Activated T-cell treated with anti-CD3 and anti-CD28 coated beads for 4 hours (primary cell): ENCODE results near the gene PIGR.
"Not testable (repeated sequence)": the region's sequence is repeated elsewhere in the genome, so short reads cannot be mapped to it uniquely, and the experiment has no call there.

Source experiments
- DNase-seq: peaks from one replicate; pipeline ENCODE4 v3.0.0-alpha.2; 2020

PIGR gene

DNA sequence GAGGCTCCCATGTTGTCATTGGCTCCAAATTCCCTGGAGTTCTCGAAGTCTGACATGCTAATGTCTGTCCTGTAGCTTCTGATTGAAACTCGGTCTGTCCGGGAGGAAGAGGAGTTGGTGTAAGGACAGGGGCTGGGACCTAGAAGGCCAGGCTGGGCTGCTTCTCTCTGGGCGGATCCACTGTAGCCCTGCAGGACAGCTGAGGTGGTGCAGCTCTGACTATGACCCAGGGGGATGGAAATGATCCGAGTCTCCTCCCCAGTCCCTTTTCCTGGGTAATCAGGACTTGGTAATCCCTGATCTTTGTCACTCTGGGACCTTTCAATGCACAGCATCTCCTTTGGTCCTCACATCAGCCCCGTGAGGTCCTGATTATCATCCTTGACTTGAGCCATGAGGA lies 14.6 kb downstream of the PIGR start:
- DNase-seq: no peak

DNA sequence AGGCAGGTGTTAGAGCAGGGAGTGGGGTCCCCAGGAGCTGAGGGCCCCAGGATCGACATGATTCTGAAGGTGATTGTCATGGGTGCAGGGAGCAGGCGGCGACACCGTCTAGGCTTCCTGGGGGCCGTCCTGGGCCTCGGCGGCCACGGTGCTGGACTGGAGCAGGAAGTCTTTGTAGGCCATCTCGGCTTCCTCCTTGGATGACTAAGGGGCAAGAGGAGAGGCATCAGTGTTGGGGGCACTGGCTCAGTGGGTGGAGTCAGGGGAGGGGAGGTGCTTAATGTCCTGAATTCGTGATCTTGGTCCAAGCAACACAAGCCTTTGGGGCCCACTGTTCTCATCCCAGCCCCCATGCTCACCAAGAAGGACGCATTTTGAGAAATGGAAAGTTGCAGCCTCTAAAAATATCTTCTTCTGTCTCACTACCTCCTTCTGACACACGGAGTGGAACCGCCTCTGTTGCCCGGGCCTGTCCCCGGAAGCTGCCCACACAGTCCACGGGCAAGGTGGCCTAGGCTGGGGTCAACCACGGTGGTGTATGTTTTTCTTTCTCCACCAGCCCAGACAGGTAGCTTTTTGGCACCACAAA lies 16.0 kb downstream of the PIGR start:
- DNase-seq: no peak

- no peak for DNase-seq
Measured at GRCh38 chr1:206929524-206929923, 16.7 kb downstream of the PIGR start.

GRCh38 chr1:206926286-206926685 lies 20.0 kb downstream of the PIGR start:
- no peak for DNase-seq

GRCh38 chr1:206925106-206925736 lies 21.0 kb downstream of the PIGR start:
- peak; percentile 27 for DNase-seq

DNA sequence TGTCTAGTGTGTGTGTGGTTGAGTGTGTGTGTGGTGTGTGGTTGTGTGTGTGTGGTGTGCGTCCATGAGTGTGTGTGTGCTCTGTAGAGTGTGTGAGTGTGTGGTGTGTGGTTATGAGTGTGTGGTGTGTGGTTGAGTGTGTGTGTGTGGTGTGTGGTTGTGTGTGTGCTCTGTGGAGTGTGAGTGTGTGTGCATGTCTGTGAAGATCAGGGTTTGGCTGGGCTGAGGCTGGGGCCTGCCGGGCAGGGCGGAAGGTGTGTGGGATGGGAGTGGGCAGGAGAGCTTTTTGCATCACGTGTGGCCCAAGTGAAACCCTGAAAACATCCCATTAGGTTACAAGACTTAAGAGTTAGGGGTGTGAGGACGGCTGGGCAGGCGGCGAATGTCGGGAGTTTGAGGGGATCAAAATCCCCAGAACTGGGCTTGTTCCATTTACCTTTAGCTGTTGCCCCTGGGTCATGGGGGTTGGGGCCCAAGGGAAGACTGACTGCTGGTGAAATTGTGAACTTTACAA lies 21.6 kb downstream of the PIGR start:
- no peak for DNase-seq

- not testable (repeated sequence) for DNase-seq
Measured at GRCh38 chr1:206923961-206924557, 22.2 kb downstream of the PIGR start.

GRCh38 chr1:206923009-206923960 lies 23.0 kb downstream of the PIGR start:
- DNase-seq: peak; percentile 59

GRCh38 chr1:206922524-206922923 lies 23.7 kb downstream of the PIGR start:
- no peak for DNase-seq

DNA sequence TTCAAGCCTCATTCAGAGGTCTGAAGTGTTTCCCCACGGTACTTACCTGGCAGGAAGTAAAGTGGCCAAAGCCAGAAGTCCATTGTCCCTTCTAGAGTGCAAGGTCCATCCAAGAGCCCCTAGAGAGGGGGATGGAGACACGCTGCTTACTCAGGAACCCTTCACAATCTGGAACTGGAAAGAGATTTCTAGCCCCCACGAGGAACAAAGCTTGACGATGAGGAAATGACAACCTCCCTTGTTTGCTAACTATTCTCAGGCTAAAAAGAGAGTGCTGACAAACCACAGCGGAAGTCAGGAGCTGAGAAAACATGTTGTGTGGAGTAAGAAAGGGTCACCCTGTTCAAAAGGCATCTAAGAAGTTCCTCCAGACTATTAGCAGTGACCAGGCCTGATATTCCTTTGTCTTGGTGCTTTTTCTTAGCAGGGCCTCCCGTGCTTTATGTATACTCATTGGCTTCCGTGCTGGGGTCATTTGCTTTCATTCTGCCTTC lies 24.4 kb downstream of the PIGR start, which contains the start of gene FCMR:
Gene FCMR (minus strand): TSS at position 170 of the 494 bp plus-strand sequence. CDS start 87 bp downstream, at position 83.
- peak; percentile 23 for DNase-seq

DNA sequence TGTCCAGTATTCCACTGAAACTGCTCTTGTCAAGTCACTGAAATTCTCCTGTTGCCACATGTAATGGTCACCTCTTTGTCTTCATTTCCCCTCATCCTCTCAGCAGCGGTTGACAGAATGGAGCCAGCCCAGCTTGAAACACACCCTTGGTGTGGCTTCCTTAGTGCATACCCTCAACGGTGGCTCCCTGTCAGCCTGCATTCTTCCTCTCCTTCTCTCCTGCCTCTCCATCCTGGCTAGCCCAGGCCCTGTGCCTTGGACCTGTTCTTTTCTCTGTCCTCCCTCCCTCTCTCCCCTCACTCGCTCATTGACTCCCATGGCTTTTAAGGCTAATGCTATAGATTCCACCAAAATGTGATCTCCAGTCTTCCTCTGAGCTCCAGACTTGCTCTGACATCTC lies 28.2 kb downstream of the PIGR start:
- no peak for DNase-seq

DNA sequence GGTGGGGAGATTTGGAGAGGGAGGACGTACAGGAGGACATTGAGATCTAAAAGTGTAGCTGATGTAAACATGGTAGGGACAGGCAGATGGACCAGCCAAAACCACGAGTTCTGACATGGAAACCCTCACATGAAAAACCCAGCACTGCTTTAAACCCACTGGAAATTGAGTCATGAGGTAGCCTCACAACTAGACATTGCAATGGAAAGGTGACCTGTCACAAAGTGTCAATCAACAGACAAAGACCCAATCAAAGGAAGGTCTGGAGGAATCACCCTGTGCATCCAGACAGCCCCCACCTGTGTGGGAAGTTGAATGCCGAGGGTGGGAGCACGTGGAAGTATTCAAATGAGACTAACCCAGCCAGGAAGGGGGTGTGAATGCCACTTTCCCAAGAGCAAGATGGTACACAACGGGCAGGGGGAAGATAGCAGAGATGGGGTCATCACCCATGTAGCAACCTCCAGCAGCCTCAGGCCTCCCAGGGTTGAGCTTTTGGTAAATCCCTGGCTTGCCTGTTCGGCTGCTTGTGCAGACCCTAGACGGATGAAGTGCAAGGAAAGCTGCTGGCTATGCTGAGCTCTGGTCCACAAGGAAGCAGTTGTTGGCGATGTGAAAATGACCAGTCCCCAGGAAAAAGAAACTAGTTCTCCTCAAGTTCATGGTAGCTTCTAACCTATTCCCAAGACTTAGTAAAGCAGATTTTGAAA lies 30.1 kb downstream of the PIGR start:
- no peak for DNase-seq

- DNase-seq: no peak
Measured at GRCh38 chr1:206915030-206915735, 31.1 kb downstream of the PIGR start.

DNA sequence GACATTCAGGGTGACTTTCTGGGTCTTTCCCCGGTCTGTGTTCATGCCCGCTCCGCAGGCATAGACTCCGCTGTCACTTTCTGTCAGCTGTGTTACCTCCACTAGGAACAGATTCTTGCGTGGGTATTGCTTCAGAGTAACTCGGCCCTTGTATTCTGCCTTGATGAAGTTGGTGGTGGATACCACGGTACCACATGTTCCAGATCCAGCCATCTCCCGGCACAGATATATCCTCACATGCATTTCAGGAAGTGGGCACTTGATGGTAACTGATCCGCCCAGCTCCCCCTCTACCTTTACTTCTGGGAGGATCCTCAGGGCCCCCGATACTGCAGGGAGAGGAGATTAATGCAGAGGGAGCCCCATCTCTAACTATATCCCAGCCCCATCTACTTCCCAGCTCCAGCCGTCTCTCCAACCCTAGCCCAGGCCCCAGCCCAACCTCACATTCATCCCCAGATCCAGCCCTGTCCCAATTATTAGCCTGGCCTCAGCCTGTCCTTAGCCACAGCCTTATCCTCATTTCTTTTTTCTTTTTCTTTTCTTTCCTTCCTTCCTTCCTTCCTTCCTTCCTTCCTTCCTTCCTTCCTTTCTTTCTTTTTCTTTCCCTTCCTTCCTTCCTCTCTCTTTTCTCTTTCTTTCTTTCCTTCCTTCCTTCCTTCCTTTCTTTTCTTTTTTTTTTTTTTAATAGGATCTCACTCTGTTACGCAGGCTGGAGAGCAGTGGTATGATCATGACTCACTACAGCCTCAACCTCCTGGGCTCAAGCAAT lies 32.3 kb downstream of the PIGR start:
- DNase-seq: no peak

GRCh38 chr1:206912445-206913095 lies 33.7 kb downstream of the PIGR start:
- peak; percentile 49 for DNase-seq

DNA sequence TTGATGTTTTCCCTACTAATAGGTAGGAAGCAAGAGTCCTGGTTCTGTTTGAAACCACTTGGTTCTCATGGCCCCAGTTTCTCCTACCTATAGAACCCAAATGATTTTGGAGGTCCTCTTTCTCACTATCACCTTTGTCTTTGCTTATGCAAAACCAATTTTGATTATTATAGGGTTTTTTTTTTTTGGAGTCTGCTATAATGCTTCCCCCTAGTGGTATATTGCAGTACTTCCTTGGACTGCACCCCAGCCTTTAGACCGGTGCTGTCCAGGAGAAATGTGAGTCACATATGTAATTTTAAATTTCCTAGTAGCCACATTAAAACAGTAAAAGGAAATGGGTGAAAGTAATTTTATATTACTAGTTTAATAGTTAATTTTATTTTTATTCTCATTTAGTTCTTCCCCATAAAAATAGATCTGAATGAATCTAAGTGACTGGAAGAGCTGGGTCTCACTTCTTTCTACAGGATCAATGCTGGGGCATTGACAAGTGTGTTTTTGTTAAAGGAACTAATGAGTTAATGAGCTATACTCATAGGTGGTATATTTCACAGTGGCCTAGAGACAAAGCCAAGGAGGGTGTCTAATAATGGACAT lies 35.1 kb downstream of the PIGR start:
- no peak for DNase-seq

DNA sequence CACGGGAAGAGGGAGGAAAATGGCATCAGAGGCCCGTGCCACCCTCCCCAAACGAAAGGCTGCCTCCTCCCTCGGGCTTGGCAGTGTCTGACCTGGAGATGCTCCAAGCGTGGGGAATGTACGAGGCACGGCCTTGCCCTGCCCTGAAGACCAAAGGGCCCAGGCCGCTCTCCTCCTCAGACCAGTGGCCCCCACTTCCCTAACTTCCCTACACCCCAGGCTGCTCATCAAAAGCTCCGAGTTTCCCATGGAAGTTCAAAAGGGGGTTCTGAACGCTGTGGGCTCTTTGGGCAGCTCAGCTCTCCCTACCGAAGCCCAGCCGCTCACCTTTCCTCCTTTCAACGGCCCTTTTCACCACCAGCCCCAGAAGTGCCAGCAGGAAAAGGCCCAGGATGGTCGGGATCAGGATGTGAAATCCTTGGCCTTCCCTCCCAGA lies 36.4 kb downstream of the PIGR start:
- no peak for DNase-seq

- DNase-seq: peak; percentile 16
Measured at GRCh38 chr1:206909161-206909882, 36.9 kb downstream of the PIGR start.

DNA sequence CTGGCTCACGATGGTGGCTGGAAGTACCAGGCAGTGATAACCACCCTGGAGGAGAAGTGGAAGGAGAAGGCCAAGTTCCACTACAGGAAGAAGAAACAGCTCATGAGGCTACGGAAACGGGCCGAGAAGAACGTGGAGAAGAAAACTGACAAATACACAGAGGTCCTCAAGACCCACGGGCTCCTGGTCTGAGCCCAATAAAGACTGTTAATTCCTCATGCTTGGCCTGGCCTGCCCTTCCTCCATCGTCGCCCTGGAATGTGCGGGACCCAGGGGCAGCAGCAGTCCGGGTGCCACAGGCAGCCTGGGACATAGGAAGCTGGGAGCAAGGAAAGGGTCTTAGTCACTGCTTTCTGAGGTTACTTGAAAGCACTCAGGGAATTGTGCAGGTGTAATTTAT lies 38.2 kb downstream of the PIGR start:
- DNase-seq: no peak
